ENCODE measurements around the gene SPRY4.
"Not testable (repeated sequence)": the region's sequence is repeated elsewhere in the genome, so short reads cannot be mapped to it uniquely, and the experiment has no call there.

SPRY4 gene

DNA sequence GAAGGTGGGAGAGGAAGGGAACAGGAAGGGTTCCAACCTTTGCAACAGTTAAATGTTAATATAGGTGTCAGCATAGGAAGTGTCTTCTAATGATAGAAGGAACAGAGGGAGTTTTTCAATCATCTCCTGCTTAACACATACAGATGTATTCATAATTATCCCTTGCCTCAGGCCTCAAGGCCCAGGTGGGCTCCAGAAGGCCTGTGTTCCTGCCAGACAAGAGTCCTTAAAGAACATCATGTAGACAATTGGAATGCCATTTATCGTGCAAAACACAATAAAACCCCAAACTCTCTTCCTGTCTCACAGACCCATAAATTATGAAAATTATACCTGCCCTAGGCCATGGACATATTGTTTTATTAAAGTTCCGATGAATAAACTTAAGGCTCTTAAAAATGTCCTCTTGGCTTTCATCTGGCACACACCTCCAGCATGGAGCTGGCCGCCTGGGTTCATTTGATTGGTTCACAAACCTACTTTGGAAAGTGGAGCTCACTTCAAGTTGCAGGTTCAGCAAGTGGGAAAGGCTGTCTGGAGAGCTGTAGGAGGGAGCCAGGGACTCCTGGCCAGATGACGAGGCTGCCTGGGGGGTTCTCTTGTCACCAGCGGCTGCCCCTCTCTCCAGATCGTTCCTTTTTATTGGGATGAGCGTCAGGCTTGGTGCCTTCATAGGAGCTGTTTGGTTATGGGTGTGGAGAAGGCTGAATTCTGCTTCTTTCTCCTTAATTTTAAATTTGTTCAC is 17.5 kb downstream of the SPRY4 start:
- no peaks in the 10 kb centered on the region for H3K36me3 ChIP-seq (ENCODE audit: insufficient read depth, low read length)
- H3K9ac ChIP-seq (ENCODE audit: insufficient read length), result no peak overlapping the region
- H3K27ac ChIP-seq, result no peak overlapping the region
- TF ChIP-seq FOXP2 (optimal IDR thresholded peaks at IDR 0.05; ENCODE audit: control extremely low read depth, extremely low read length, insufficient read depth) (no peak), POLR2AphosphoS5 (IDR thresholded peaks at IDR 0.05; ENCODE audit: borderline replicate concordance, low read depth, low read length) (no peak), EZH2 (IDR thresholded peaks at IDR 0.05) (no peak)
- no peak overlapping the region for H3K4me3 ChIP-seq
- DNase-seq (ENCODE audit: low read depth, low spot score), result no peak
- H3K9me3 ChIP-seq (ENCODE audit: low read depth, low read length), result no peaks in the 10 kb centered on the region

DNA sequence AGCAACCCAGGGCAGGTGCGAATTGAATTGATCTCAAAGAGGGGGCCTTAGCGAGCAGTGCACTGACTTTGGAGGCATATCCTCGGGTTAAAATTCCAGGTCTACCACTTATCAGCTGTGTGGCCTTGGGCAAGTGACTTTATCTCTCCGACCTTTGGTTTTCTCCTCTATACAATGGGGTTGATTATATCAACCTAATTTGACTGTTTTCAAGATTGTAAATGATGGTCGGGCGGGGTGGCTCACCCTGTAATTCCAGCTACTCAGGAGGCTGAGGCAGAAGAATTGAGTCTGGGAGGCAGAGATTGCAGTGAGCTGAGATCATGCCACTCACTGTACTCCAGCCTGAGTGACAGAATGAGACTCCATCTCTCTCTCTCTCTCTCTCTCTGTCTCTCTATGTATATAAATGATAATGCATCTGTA is 18.7 kb downstream of the SPRY4 start:
- no peak for TF ChIP-seq FOXP2 (optimal IDR thresholded peaks at IDR 0.05; ENCODE audit: control extremely low read depth, extremely low read length, insufficient read depth)
- TF ChIP-seq POLR2AphosphoS5 (IDR thresholded peaks at IDR 0.05; ENCODE audit: borderline replicate concordance, low read depth, low read length), result no peak
- TF ChIP-seq EZH2 (IDR thresholded peaks at IDR 0.05), result no peak
- no peak for DNase-seq (ENCODE audit: low read depth, low spot score)
- H3K9ac ChIP-seq (ENCODE audit: insufficient read length), result no peak overlapping the region
- no peaks in the 10 kb centered on the region for H3K9me3 ChIP-seq (ENCODE audit: low read depth, low read length)
- no peak overlapping the region for H3K27ac ChIP-seq
- H3K4me3 ChIP-seq, result no peak overlapping the region
- no peaks in the 10 kb centered on the region for H3K36me3 ChIP-seq (ENCODE audit: insufficient read depth, low read length)

DNA sequence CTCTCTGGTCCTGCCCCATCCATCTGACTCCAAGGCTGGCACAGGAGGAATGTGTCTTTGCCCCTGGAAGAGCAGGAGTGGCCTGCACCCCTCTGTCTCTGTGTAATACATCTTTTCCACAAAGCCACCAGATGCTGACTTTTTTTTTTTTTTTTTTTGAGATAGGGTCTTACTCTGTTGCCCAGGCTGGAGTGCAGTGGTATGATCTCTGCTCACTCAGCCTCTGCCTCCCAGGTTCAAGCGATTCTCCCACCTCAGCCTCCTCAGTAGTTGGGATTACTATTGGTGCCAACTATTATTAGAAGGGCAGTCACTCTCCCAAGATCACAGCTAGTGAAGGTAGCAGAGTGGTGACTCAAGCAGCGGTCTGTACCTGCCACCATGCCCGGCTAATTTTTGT is 19.6 kb downstream of the SPRY4 start:
- Histone ChIP-seq H3K9me3 (ENCODE audit: low read depth, low read length) (no peaks in the 10 kb centered on the region), H3K4me3 (no peak overlapping the region), H3K36me3 (ENCODE audit: insufficient read depth, low read length) (no peaks in the 10 kb centered on the region), H3K9ac (ENCODE audit: insufficient read length) (no peak overlapping the region), H3K27ac (no peak overlapping the region)
- TF ChIP-seq POLR2AphosphoS5 (IDR thresholded peaks at IDR 0.05; ENCODE audit: borderline replicate concordance, low read depth, low read length) (no peak), EZH2 (IDR thresholded peaks at IDR 0.05) (no peak), FOXP2 (optimal IDR thresholded peaks at IDR 0.05; ENCODE audit: control extremely low read depth, extremely low read length, insufficient read depth) (no peak)
- DNase-seq (ENCODE audit: low read depth, low spot score), result no peak

DNA sequence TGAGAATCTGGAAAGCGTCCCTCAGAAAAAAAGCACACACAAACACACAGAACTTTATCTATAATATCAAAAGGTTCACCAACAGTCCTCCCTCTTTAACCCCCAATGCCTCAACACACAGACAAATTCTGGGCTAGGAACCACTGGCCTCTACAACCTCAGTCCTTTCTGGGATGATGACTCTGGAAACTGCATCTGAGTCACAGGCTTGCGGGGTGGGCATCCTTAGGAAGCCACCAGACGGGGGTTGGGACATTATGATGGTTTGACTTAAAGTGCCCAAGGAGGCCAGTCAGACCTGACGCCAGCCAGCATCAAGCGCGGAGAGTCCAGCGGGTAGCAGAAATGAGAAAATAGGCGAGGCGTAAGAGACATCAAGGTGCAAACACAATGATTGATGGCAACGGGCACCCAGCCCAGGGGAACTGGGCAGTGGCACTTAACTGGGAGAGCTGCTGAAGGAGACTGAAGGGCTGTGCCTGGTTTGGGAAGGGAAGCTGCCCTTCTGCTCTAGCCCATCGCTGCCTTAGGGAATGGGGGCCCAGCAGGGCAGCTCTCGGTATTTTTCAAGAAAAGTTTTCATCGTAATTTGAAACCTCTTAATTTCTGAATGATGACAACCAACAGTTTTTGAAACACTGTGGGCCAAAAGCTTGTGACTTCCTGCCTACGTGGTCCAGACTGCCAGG is 20.7 kb downstream of the SPRY4 start:
- Histone ChIP-seq H3K4me3 (no peak overlapping the region), H3K27ac (no peak overlapping the region), H3K36me3 (ENCODE audit: insufficient read depth, low read length) (no peaks in the 10 kb centered on the region), H3K9me3 (ENCODE audit: low read depth, low read length) (no peaks in the 10 kb centered on the region), H3K9ac (ENCODE audit: insufficient read length) (no peak overlapping the region)
- no peak for DNase-seq (ENCODE audit: low read depth, low spot score)
- no peak for TF ChIP-seq FOXP2 (optimal IDR thresholded peaks at IDR 0.05; ENCODE audit: control extremely low read depth, extremely low read length, insufficient read depth)
- TF ChIP-seq EZH2 (IDR thresholded peaks at IDR 0.05), result no peak
- TF ChIP-seq POLR2AphosphoS5 (IDR thresholded peaks at IDR 0.05; ENCODE audit: borderline replicate concordance, low read depth, low read length), result no peak

DNA sequence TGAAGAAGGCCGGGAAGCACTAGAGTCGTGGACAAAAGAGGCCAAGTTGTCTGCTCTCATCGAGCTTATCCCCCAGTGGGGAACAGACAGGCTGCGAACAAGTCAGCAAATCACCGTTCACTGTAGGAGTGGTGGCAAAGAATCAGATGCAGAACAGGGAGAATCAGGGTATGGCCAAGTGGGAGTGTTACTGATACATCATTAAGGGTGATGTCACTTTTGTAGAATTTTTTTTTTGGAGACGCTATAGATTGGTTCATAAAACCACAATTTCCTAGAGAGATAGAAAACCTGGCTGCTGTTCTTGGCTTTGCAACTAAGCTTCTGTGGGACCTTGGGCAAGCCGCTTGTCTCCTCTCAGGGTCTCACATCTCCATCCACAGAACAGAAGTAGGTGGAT is 21.3 kb downstream of the SPRY4 start:
- H3K36me3 ChIP-seq (ENCODE audit: insufficient read depth, low read length), result no peaks in the 10 kb centered on the region
- H3K4me3 ChIP-seq, result no peak overlapping the region
- no peak for DNase-seq (ENCODE audit: low read depth, low spot score)
- no peak overlapping the region for H3K9ac ChIP-seq (ENCODE audit: insufficient read length)
- no peak for TF ChIP-seq POLR2AphosphoS5 (IDR thresholded peaks at IDR 0.05; ENCODE audit: borderline replicate concordance, low read depth, low read length)
- no peak for TF ChIP-seq EZH2 (IDR thresholded peaks at IDR 0.05)
- no peak for TF ChIP-seq FOXP2 (optimal IDR thresholded peaks at IDR 0.05; ENCODE audit: control extremely low read depth, extremely low read length, insufficient read depth)
- no peaks in the 10 kb centered on the region for H3K9me3 ChIP-seq (ENCODE audit: low read depth, low read length)
- no peak overlapping the region for H3K27ac ChIP-seq

DNA sequence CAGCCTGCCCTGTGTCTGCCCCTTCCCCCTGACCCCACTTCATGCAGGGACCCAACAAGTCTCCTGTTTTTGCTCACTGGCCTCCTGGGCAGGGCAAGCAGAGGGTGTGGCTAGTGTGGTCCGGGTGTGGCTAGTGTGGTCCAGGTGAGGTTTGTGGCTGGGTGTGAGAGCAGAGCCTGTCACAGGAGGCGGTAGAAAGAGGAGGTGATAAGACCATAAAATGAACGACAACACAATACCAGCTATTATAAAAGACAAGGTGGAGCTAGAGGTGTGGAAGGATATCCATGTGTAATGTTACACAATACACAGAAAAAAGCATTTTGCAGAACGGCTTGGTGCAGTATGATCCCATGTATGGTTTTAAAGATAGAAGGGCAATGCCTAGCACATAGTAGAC is 23.3 kb downstream of the SPRY4 start:
- Histone ChIP-seq H3K36me3 (ENCODE audit: insufficient read depth, low read length) (no peaks in the 10 kb centered on the region), H3K9me3 (ENCODE audit: low read depth, low read length) (no peaks in the 10 kb centered on the region), H3K9ac (ENCODE audit: insufficient read length) (no peak overlapping the region), H3K27ac (no peak overlapping the region), H3K4me3 (no peak overlapping the region)
- DNase-seq (ENCODE audit: low read depth, low spot score), result no peak
- TF ChIP-seq EZH2 (IDR thresholded peaks at IDR 0.05) (no peak), POLR2AphosphoS5 (IDR thresholded peaks at IDR 0.05; ENCODE audit: borderline replicate concordance, low read depth, low read length) (no peak), FOXP2 (optimal IDR thresholded peaks at IDR 0.05; ENCODE audit: control extremely low read depth, extremely low read length, insufficient read depth) (no peak)

DNA sequence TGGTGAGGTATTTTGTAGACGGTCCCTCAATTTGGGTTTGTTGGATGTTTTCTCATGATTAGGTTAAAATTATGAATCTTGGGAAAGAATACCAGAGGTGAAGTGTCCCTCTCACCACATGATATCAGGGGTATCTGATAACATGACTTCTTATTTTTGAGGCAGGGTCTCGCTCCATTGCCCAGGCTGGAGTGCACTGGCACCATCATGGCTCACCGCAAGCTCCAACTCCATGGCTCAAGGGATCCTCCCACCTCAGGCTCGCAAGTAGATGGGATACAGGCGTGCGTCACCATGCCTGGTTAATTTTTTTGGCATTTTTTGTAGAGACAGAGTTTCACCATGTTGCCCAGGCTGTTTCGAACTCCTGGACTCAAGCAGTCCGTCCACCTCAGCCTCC is 24.1 kb downstream of the SPRY4 start:
- TF ChIP-seq FOXP2 (optimal IDR thresholded peaks at IDR 0.05; ENCODE audit: control extremely low read depth, extremely low read length, insufficient read depth) (no peak), EZH2 (IDR thresholded peaks at IDR 0.05) (no peak)

DNA sequence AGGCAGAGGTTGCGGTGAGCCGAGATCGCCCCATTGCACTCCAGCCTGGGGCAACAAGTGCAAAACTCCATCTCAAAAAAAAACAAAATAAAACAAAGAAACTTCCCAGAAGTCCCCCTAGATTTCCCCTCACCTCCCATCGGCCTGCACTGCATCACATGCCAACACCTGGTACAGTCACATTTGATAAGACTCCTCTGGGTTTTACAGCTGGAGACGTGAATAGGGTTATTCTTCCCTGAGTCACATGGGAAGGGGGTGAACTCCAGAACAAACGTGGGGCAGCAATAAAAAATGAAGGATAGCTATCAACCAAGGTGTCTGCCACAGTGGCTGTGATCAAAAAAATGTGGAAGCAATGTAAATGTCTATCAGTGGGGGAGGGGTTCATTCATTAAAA is 26.0 kb downstream of the SPRY4 start:
- Histone ChIP-seq H3K27ac (no peak overlapping the region), H3K9me3 (ENCODE audit: low read depth, low read length) (no peaks in the 10 kb centered on the region), H3K36me3 (ENCODE audit: insufficient read depth, low read length) (no peaks in the 10 kb centered on the region), H3K4me3 (no peak overlapping the region), H3K9ac (ENCODE audit: insufficient read length) (no peak overlapping the region)
- TF ChIP-seq FOXP2 (optimal IDR thresholded peaks at IDR 0.05; ENCODE audit: control extremely low read depth, extremely low read length, insufficient read depth) (no peak), EZH2 (IDR thresholded peaks at IDR 0.05) (no peak), POLR2AphosphoS5 (IDR thresholded peaks at IDR 0.05; ENCODE audit: borderline replicate concordance, low read depth, low read length) (no peak)
- DNase-seq (ENCODE audit: low read depth, low spot score), result no peak

More for the DNA sequence above, 24.1 kb downstream of the SPRY4 start:
- Histone ChIP-seq H3K9me3 (ENCODE audit: low read depth, low read length) (no peaks in the 10 kb centered on the region), H3K9ac (ENCODE audit: insufficient read length) (no peak overlapping the region), H3K36me3 (ENCODE audit: insufficient read depth, low read length) (no peaks in the 10 kb centered on the region), H3K27ac (no peak overlapping the region), H3K4me3 (no peak overlapping the region)
- no peak for DNase-seq (ENCODE audit: low read depth, low spot score)

DNA sequence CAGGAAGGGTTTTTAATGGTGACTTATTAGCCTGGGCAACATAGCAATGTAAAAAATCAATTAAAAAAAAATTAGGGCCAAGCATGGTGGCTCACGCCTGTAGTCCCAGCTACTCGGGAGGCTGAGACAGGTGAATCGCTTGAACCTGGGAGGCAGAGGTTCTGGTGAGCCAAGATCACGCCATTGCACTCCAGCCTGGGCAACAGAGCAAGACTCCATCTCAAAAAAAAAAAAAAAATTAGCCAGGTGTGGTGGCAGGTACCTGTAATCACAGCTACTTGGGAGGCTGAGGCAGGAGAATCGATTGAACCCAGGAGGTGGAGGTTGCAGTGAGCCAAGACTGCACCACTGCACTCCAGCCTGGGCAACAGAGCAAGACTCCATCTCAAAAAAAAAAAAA is 27.0 kb downstream of the SPRY4 start:
- not testable (repeated sequence) for H3K27ac ChIP-seq; H3K4me3 ChIP-seq; H3K9ac ChIP-seq (ENCODE audit: insufficient read length); DNase-seq (ENCODE audit: low read depth, low spot score); H3K9me3 ChIP-seq (ENCODE audit: low read depth, low read length); H3K36me3 ChIP-seq (ENCODE audit: insufficient read depth, low read length)

Measured in SK-N-MC (cell line).